Osteocyte (in vitro differentiated cells): Measurements from ENCODE around the gene HTD2. TPM values are rescaled to one million over a fixed set of nuclear protein-coding genes. Genes with fewer than 3 reads are reported as not detected.

ENCODE experiments used
- DNase-seq: peaks from one replicate; pipeline ENCODE4 v3.0.0; 2021; ENCODE audit warnings: mixed read lengths; ENCODE audit not compliant: unreplicated experiment; ENCODE audit errors: extremely low spot score
- H3K27ac Mint-ChIP-seq: one replicate; pipeline ENCODE4 v1.8.0; 2021; ENCODE audit warnings: mild to moderate bottlenecking, mixed read lengths; ENCODE audit not compliant: unreplicated experiment
- H3K27me3 Mint-ChIP-seq: one replicate; pipeline ENCODE4 v1.8.0; 2021; ENCODE audit warnings: mixed read lengths; ENCODE audit not compliant: unreplicated experiment
- H3K36me3 Mint-ChIP-seq: one replicate; pipeline ENCODE4 v1.8.0; 2021; ENCODE audit warnings: mixed read lengths; ENCODE audit not compliant: unreplicated experiment
- H3K4me1 Mint-ChIP-seq: one replicate; pipeline ENCODE4 v1.8.0; 2021; ENCODE audit warnings: mixed read lengths; ENCODE audit not compliant: unreplicated experiment
- H3K4me3 Mint-ChIP-seq: one replicate; pipeline ENCODE4 v1.8.0; 2021; ENCODE audit warnings: mild to moderate bottlenecking, moderate library complexity, mixed read lengths; ENCODE audit not compliant: unreplicated experiment
- H3K9me3 Mint-ChIP-seq: one replicate; pipeline ENCODE4 v1.8.0; 2021; ENCODE audit warnings: mixed read lengths; ENCODE audit not compliant: unreplicated experiment
- CTCF ChIP-seq: fragments of 200-600 bp; sonication (generic); IDR thresholded peaks from 2 replicates; pipeline ENCODE4 v1.5.0; 2021; ENCODE audit warnings: antibody characterized with exemption, mild to moderate bottlenecking, moderate library complexity
- total RNA-seq: library from RNA; stranded (reverse); gene quantifications from 2 replicates; pipeline ENCODE4 v1.2.1, GENCODE V29; 2021

The HTD2 gene
- total RNA-seq, 1 donor from 2014 or later = 3.2 TPM

- Mint-ChIP-seq H3K27me3 (no peaks in the 10 kb centered on the region), H3K36me3 (no peaks in the 10 kb centered on the region), H3K27ac (peak overlapping the region; percentile 31), H3K4me3 (no peak overlapping the region), H3K9me3 (no peaks in the 10 kb centered on the region), H3K4me1 (peaks cover 26% of the 10 kb centered on the region)
- TF ChIP-seq CTCF = no peak
- no peak for DNase-seq
Observed at GRCh38 chr3:58325525-58325992, 19.2 kb downstream of the HTD2 start.

- Mint-ChIP-seq H3K36me3 (no peaks in the 10 kb centered on the region), H3K4me1 (peaks cover 31% of the 10 kb centered on the region), H3K4me3 (no peak overlapping the region), H3K9me3 (no peaks in the 10 kb centered on the region), H3K27ac (peak overlapping the region; percentile 38), H3K27me3 (no peaks in the 10 kb centered on the region)
- no peak for TF ChIP-seq CTCF
- DNase-seq = no peak
Observed at GRCh38 chr3:58326267-58326900, 20.1 kb downstream of the HTD2 start.

GRCh38 chr3:58329150-58329921 lies 23.0 kb downstream of the HTD2 start:
- Mint-ChIP-seq H3K27ac (no peak overlapping the region), H3K9me3 (no peaks in the 10 kb centered on the region), H3K27me3 (no peaks in the 10 kb centered on the region), H3K36me3 (no peaks in the 10 kb centered on the region), H3K4me3 (no peak overlapping the region), H3K4me1 (peaks cover 43% of the 10 kb centered on the region)
- TF ChIP-seq CTCF = no peak
- DNase-seq = no peak

GRCh38 chr3:58329922-58330413 lies 23.6 kb downstream of the HTD2 start:
- H3K9me3 Mint-ChIP-seq = no peaks in the 10 kb centered on the region

More at GRCh38 chr3:58329922-58330413, 23.6 kb downstream of the HTD2 start:
- Mint-ChIP-seq H3K36me3 (no peaks in the 10 kb centered on the region), H3K27ac (no peak overlapping the region), H3K4me1 (peaks cover 44% of the 10 kb centered on the region), H3K4me3 (no peak overlapping the region), H3K27me3 (no peaks in the 10 kb centered on the region)
- no peak for DNase-seq
- TF ChIP-seq CTCF = no peak
